Neuronal stem cell (in vitro differentiated cells): Measurements from ENCODE around the gene DOCK4. TPM values are rescaled to one million over a fixed set of nuclear protein-coding genes. Genes with fewer than 3 reads are reported as not detected.

ENCODE experiments used
- DNase-seq: peaks from one replicate; pipeline ENCODE4 v3.0.0-alpha.2; 2013; ENCODE audit warnings: low spot score
- H2AFZ ChIP-seq: one replicate; pipeline ENCODE4 v1.6.1; 2013; ENCODE audit warnings: mild to moderate bottlenecking, low read length, inconsistent platforms
- H2AK5ac ChIP-seq: 2 replicates; pipeline ENCODE4 v1.6.1; 2013; ENCODE audit warnings: low read depth, mild to moderate bottlenecking, inconsistent platforms, low read length, moderate library complexity, mixed read lengths
- H2BK120ac ChIP-seq: 2 replicates; pipeline ENCODE4 v1.6.1; 2013; ENCODE audit warnings: low read depth, mild to moderate bottlenecking, inconsistent platforms, low read length, moderate library complexity, mixed read lengths
- H2BK12ac ChIP-seq: one replicate; pipeline ENCODE4 v1.6.1; 2013; ENCODE audit warnings: low read length, inconsistent platforms
- H2BK15ac ChIP-seq: 2 replicates; pipeline ENCODE4 v1.6.1; 2013; ENCODE audit warnings: mild to moderate bottlenecking, low read length, inconsistent platforms, mixed read lengths
- H2BK5ac ChIP-seq: one replicate; pipeline ENCODE4 v1.6.1; 2013; ENCODE audit warnings: inconsistent platforms, mild to moderate bottlenecking, low read length, moderate library complexity
- H3K14ac ChIP-seq: one replicate; pipeline ENCODE4 v1.6.1; 2013; ENCODE audit warnings: low read length, inconsistent platforms
- H3K18ac ChIP-seq: 2 replicates; pipeline ENCODE4 v1.6.1; 2013; ENCODE audit warnings: low read length, inconsistent platforms
- H3K23ac ChIP-seq: 2 replicates; pipeline ENCODE4 v1.6.1; 2013; ENCODE audit warnings: low read depth, mild to moderate bottlenecking, mixed read lengths, low read length, inconsistent platforms; ENCODE audit not compliant: poor library complexity
- H3K27ac ChIP-seq: replicated peaks from 3 replicates; pipeline ENCODE4 v1.5.1; 2013; ENCODE audit warnings: low read length, inconsistent platforms
- H3K27me3 ChIP-seq, 3 experiments: 2 replicates each; pipeline ENCODE4 v1.6.1; 2013; ENCODE audit warnings: low read length in 3 of 3, mild to moderate bottlenecking in 2 of 3, inconsistent platforms in 1 of 3, low read depth in 1 of 3, mixed read lengths in 1 of 3, moderate library complexity in 1 of 3; ENCODE audit not compliant: control insufficient read depth in 3 of 3, insufficient read depth in 3 of 3
- H3K36me3 ChIP-seq, 2 donors: replicated peaks in 1 of 2; 2 replicates each; pipeline ENCODE4 v1.6.1; 2013; ENCODE audit warnings: low read length in 2 of 2; ENCODE audit not compliant: control insufficient read depth in 2 of 2, insufficient read depth in 2 of 2
- H3K4ac ChIP-seq: 2 replicates; pipeline ENCODE4 v1.6.1; 2013; ENCODE audit warnings: inconsistent platforms, mild to moderate bottlenecking, low read length, moderate library complexity
- H3K4me1 ChIP-seq, 2 donors: 1 replicate in 1 of 2; 2 replicates in 1 of 2; pipeline ENCODE4 v1.6.1; 2013; ENCODE audit warnings: low read length in 2 of 2, low read depth in 1 of 2; ENCODE audit not compliant: control insufficient read depth in 2 of 2, insufficient read depth in 1 of 2
- H3K4me2 ChIP-seq: one replicate; pipeline ENCODE4 v1.6.1; 2013; ENCODE audit warnings: mild to moderate bottlenecking, low read length, inconsistent platforms; ENCODE audit not compliant: insufficient read depth, poor library complexity, severe bottlenecking
- H3K4me3 ChIP-seq, 2 donors: 2 replicates each; pipeline ENCODE4 v1.5.1; 2013; ENCODE audit warnings: low read length in 2 of 2, mild to moderate bottlenecking in 2 of 2, inconsistent platforms in 1 of 2, moderate library complexity in 1 of 2
- H3K79me1 ChIP-seq: one replicate; pipeline ENCODE4 v1.6.1; 2013; ENCODE audit warnings: low read depth, mild to moderate bottlenecking, inconsistent platforms, low read length, moderate library complexity
- H3K9ac ChIP-seq: one replicate; pipeline ENCODE4 v1.6.1; 2013; ENCODE audit warnings: mild to moderate bottlenecking, low read depth, low read length, inconsistent platforms; ENCODE audit not compliant: poor library complexity
- H3K9me3 ChIP-seq, 2 donors: replicated peaks in 1 of 2; 2 replicates each; pipeline versions ENCODE3 to v1.6.1; 2013; ENCODE audit warnings: low read length in 2 of 2, mild to moderate bottlenecking in 2 of 2, inconsistent platforms in 1 of 2, low read depth in 1 of 2, mixed read lengths in 1 of 2, moderate library complexity in 1 of 2; ENCODE audit not compliant: control insufficient read depth in 2 of 2, insufficient read depth in 1 of 2
- H4K8ac ChIP-seq: one replicate; pipeline ENCODE4 v1.6.1; 2013; ENCODE audit warnings: low read depth, mild to moderate bottlenecking, inconsistent platforms, low read length, moderate library complexity
- H4K91ac ChIP-seq: one replicate; pipeline ENCODE4 v1.6.1; 2013; ENCODE audit warnings: low read length, low read depth, mild to moderate bottlenecking, inconsistent platforms; ENCODE audit not compliant: poor library complexity
- WGBS, 2 donors: extraction: QIAGEN DNeasy Blood & Tissue Kit; methylation state at CpG; one replicate each; pipeline ENCODE4 v1.1.7; 2013; ENCODE audit warnings: missing lambda C conversion rate in 2 of 2, mixed read lengths in 1 of 2; ENCODE audit not compliant: insufficient read length in 2 of 2, insufficient replicate concordance in 1 of 2; ENCODE audit errors: extremely low coverage in 2 of 2; 5-methylcytosine and 5-hydroxymethylcytosine counted together
- polyA plus RNA-seq, 2 experiments: library from polyadenylated mRNA; stranded (reverse); fragments of 200-250 nt; gene quantifications; one replicate each; pipeline ENCODE4 v1.2.3, GENCODE V29; 2013

The DOCK4 gene
- polyA plus RNA-seq (2013, experiment 1 of 2), result 4.6 TPM
- polyA plus RNA-seq (2013, experiment 2 of 2), result 4.5 TPM

GRCh38 chr7:112206238-112206990 lies at the start of gene DOCK4, which contains the start of gene ZNF277:
Gene DOCK4, minus strand, starts transcription at chr7:112206399. Its CDS starts 261 bp downstream, at chr7:112206138.
Gene ZNF277, plus strand, starts transcription at chr7:112206695. Its CDS starts 22 bp downstream, at chr7:112206717.
- Histone ChIP-seq H4K8ac (no peak within 1 kb of the TSS), H3K4ac (no peak within 1 kb of the TSS), H3K4me2 (peak within 1 kb of the TSS; percentile 84), H3K9me3 (no peaks in the 10 kb centered on the region), H3K4me1 (peaks cover 0 to 3% of the 10 kb centered on the region in 2 donors), H3K79me1 (peaks cover 5% of the 10 kb centered on the region), H3K23ac (peak within 1 kb of the TSS; percentile 45), H3K9ac (peak within 1 kb of the TSS; percentile 88), H2BK5ac (peak within 1 kb of the TSS; percentile 83), H2BK12ac (no peak within 1 kb of the TSS), H2AK5ac (peak within 1 kb of the TSS; percentile 78), H3K4me3 (peak within 1 kb of the TSS; percentile 90 to 97), H2BK120ac (peak within 1 kb of the TSS; percentile 87), H4K91ac (no peak within 1 kb of the TSS), H3K27me3 (no peaks in the 10 kb centered on the region), H2AFZ (peak within 1 kb of the TSS; percentile 95), H3K27ac (peak within 1 kb of the TSS; percentile 93), H3K36me3 (no peaks in the 10 kb centered on the region), H2BK15ac (peak within 1 kb of the TSS; percentile 96), H3K14ac (peak within 1 kb of the TSS; percentile 94), H3K18ac (peak within 1 kb of the TSS; percentile 96)
- peak; percentile 100 for DNase-seq
- no CpG with 5 or more reads among the region's 67 CpGs for WGBS, 2 donors

- Histone ChIP-seq H3K18ac (no peak overlapping the region), H3K79me1 (no peaks in the 10 kb centered on the region), H4K8ac (no peak overlapping the region), H2AFZ (no peak overlapping the region), H3K27ac (no peak overlapping the region), H2BK12ac (no peak overlapping the region), H3K9me3 (no peaks in the 10 kb centered on the region), H3K14ac (no peak overlapping the region), H2BK120ac (no peak overlapping the region), H3K4me3 (no peak overlapping the region), H2BK15ac (no peak overlapping the region), H3K4me1 (peaks cover 3 to 6% of the 10 kb centered on the region in 2 donors), H3K23ac (no peak overlapping the region), H3K36me3 (no peaks in the 10 kb centered on the region), H2BK5ac (no peak overlapping the region), H3K9ac (no peak overlapping the region), H3K4me2 (no peak overlapping the region), H2AK5ac (no peak overlapping the region), H3K27me3 (peaks cover 0 to 3% (median 0%) of the 10 kb centered on the region in 3 experiments), H4K91ac (no peak overlapping the region), H3K4ac (no peak overlapping the region)
- no peak for DNase-seq
Measured at GRCh38 chr7:112255388-112255720, 49.2 kb upstream of the DOCK4 start.

GRCh38 chr7:112254709-112255387 lies 48.6 kb upstream of the DOCK4 start:
- no peak for DNase-seq
- H2BK15ac ChIP-seq, result no peak overlapping the region
- H3K4ac ChIP-seq, result no peak overlapping the region
- no peak overlapping the region for H3K18ac ChIP-seq
- peaks cover 3 to 6% of the 10 kb centered on the region in 2 donors for H3K4me1 ChIP-seq
- H2BK5ac ChIP-seq, result no peak overlapping the region
- H2BK12ac ChIP-seq, result no peak overlapping the region
- H2AFZ ChIP-seq, result no peak overlapping the region
- no peaks in the 10 kb centered on the region for H3K36me3 ChIP-seq
- no peak overlapping the region for H3K4me3 ChIP-seq
- H2BK120ac ChIP-seq, result no peak overlapping the region
- no peak overlapping the region for H3K4me2 ChIP-seq
- no CpG with 5 or more reads among the region's 6 CpGs for WGBS, 2 donors
- no peaks in the 10 kb centered on the region for H3K9me3 ChIP-seq
- H3K9ac ChIP-seq, result no peak overlapping the region
- H3K23ac ChIP-seq, result no peak overlapping the region
- no peak overlapping the region for H4K91ac ChIP-seq
- H3K27ac ChIP-seq, result no peak overlapping the region
- H3K27me3 ChIP-seq, result peaks cover 0 to 3% (median 0%) of the 10 kb centered on the region in 3 experiments
- no peak overlapping the region for H3K14ac ChIP-seq
- no peaks in the 10 kb centered on the region for H3K79me1 ChIP-seq
- no peak overlapping the region for H2AK5ac ChIP-seq
- no peak overlapping the region for H4K8ac ChIP-seq

GRCh38 chr7:112254156-112254555 lies 48.0 kb upstream of the DOCK4 start:
- Histone ChIP-seq H3K27me3 (peaks cover 0 to 3% (median 0%) of the 10 kb centered on the region in 3 experiments), H2BK120ac (no peak overlapping the region), H2BK15ac (no peak overlapping the region), H3K9me3 (no peaks in the 10 kb centered on the region), H3K14ac (no peak overlapping the region), H3K4ac (no peak overlapping the region), H2BK12ac (no peak overlapping the region), H4K91ac (no peak overlapping the region), H3K4me1 (peaks cover 3 to 6% of the 10 kb centered on the region in 2 donors), H3K4me2 (no peak overlapping the region), H3K23ac (no peak overlapping the region), H3K18ac (no peak overlapping the region), H3K9ac (no peak overlapping the region), H3K27ac (no peak overlapping the region), H3K4me3 (no peak overlapping the region), H2BK5ac (no peak overlapping the region), H2AFZ (no peak overlapping the region), H3K79me1 (no peaks in the 10 kb centered on the region), H3K36me3 (no peaks in the 10 kb centered on the region), H2AK5ac (no peak overlapping the region), H4K8ac (no peak overlapping the region)
- WGBS, 2 donors, result no CpG with 5 or more reads among the region's 1 CpG
- DNase-seq, result no peak
